GM21423 (cell line): Measurements from ENCODE around the gene NGB.

Source experiments
- ATAC-seq: cut with Tn5 transposase; IDR thresholded peaks from one replicate; pipeline ENCODE4 v1.9.1; 2021; ENCODE audit warnings: mild to moderate bottlenecking, moderate library complexity; ENCODE audit not compliant: unreplicated experiment

NGB gene

DNA sequence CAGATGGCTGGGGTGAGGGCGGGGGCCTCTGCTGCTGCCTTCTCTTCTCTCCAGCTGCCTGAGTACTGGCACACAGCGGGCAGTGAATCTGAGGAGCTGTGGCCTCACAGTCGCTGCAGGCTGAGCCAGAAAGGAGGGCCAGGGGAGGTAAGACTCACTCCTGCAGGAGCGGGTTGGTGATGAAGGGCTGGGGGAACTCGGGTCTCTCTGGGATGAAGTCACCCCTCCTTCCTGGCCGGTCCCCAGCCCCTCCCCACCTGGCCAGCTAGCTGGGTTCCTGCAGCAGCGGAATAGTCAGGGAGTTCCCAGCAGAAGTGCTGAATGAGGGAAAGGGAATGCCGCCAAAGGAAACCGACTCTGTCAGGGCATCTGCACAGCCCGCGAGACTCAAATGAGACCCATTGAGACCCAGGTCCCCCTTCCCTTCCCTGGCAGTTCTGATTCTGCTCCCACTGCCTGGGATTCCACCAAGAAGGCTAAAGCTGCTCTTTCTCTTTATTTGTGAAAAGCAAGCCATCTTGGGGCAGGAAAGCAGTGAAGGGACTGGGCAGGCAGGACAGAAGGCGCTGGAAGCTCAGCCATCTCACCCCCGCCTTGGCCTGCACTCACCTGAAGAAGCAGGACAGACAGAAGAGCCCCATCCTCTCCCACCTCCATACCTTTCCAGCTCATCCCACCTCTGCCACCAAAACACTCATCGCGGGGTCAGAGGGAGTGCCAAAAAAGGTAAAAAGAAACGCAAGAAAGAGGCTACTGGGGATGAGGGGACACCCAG, 5.3 kb downstream of the NGB start:
- ATAC-seq, result no peak

DNA sequence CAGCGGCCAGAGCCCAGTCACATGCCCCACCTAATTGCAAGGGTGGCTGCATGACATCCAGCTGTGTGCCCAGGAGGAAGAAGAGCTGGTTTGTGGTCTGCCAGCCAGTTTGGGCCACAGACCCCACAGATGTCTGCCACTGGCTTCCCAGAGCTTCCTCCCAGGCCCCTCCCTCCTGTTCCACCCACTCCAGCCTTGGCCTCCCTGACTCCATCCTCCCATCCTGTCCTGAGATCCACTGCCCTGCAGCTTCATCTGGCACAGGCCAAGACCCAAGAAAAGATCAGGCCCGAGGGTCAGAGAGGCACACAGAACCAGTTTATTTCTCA, 5.9 kb downstream of the NGB start:
- no peak for ATAC-seq

DNA sequence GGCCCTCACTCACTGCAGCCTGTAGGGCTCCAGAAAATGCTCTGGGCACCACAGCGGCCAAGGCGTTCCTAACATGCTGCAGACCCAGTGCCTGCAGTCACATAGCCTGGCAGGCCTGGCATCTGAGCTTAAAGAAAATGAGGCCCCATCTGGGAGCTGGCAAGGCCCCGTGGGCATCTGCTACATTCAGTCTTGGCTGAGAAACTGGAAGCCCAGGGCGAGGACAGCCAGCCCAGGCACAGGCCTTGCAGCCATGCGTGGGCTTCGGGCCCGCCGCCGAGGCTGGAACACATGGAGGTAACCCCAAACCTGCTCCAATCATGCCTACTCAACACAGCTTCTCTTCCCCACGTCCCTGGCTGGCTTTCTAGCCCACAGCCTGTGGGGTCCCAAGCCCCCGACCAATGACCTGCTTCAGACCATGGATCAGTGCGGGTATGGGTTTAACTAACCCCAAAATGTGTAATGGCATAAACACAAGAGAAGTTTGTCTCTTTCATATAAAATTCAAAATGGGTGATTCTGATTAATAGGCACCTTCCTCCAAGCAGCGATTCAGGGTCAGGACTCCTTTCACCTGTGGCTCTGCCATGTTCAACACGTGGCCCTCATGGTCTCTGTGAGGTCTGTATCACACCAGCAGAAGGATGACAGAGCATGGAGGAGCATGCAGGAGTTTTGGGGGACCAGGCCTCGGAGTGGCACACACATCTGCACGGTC, 6.4 kb downstream of the NGB start:
- no peak for ATAC-seq

DNA sequence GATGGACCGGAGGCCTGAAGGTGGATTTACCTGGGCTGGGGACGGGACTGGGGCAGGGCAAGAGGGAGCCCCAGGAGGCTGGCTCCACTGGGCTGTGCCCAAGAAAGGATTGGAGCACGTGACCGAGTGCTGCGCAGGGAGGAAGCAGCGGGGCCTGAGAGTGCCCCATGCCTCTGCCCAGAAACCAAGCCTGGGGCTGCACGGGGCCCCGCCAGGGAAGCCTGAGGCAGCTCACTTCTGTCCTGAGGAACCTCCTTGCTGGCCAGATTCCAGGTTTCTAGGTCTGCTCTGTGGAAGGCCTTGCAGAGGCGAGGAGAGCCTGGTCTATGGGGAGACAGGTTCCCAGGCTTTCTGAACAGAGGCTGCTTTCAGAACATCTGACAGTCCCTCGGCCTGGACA, 10.4 kb downstream of the NGB start:
- ATAC-seq, result no peak

DNA sequence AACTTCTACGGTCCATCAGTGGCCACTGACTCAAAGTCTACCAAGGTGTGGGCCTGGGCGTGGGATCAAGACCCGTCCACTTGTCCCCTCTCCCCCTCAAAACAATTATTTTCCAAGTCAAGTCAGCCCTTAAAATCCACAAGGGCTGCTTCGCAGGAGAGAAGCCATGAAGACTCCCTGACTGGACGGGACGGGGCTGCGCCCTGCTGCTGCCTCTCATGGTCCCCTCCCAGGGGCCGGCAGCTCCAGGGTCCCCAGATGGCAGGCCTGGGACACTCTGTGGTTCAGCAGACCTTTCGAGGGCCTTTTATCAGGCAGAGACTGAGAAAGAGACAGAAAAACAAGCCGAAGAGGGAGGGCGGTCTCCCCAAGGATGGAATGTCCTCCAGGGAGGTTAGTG, 10.8 kb downstream of the NGB start:
- no peak for ATAC-seq

DNA sequence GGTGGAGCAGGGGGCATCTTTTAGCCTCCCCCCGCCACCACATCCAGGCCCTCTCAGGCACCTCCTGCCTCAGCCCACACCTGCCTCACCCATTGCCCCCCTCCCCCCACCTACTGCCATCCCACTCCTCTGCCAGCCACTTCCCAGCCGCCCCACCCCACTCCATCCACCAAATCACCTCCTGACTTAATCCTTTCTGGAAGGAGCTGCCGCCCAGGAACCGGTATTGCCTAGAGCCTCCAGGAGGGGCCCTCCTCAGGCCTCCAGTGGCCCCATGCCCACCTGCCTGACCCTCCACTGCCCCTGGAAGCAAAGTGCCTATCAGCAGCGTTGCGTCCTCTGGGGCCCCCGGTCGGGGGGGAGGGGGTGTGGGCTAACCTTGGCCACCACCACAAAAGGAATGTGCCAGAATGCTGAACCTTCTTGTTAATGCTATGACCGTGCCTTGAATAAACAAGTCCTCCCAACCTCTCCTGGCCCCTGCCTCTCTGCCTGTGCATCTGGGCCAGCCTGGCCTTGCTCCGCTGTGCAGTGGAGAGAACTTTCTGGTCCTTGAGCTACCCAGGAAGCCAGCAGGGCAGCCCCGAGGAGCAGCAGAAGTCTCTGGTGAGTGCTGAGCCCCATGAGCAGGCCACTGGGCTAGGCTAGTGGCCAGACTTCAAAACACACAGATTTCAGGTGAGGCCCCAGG, 11.8 kb downstream of the NGB start:
- no peak for ATAC-seq

DNA sequence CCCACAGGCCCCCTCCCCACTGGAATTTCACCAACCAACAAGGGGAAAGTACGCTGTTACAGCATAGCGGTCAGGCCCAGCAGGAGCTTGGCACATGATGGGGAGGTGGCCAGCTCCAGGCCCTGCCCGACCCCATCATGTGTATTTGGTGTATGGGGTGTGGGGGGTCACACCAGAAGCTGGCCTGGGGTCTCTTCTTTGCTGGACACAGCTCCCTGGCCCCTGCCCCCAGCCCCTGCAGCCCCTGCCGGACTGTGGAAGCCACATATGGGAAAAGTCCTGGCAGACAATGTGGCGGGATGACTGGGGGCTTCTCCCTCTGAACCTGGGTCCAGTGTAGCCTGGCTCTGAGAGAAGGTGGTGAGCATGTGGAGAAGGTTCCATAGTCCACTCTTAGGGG, 12.4 kb downstream of the NGB start:
- ATAC-seq, result no peak

DNA sequence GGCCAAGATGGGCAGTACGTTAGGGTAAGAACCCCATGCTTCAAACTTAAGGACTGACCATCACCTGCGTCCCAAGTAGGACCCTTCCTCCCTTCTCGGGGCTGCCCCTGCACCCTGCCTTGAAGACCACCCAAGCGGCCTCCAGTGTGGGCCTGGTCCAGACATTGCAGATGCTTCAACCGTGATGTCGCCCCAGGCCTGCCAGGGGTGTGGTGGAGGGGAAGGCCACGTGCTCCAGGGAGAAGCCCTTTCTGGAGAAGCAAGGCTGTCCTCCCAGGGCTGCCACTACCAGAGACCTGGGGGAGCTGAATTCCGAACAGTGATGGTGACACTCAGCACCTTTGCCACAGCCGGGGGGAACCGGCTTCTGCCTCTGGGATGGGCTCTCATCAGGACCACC, 13.3 kb downstream of the NGB start:
- no peak for ATAC-seq

DNA sequence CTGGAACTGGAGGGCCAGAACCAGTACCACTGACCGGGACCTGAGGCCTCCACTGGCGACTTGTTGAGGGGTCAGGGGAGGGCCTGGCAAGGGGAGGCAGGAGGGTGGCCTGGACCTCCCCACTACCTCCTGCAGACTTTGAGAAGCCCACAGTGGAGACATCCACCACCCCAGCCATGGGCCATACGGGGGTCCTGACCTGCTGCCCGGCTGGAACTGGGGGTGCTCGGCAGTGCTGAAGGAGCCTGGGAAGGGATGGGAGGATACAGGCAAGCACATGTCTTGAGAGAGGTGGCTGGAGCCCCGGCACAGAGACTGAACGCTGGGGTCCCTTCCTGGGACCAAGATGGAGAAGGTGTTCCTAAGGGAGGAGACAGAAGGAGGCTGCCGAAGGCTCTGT, 14.3 kb downstream of the NGB start:
- ATAC-seq, result no peak

DNA sequence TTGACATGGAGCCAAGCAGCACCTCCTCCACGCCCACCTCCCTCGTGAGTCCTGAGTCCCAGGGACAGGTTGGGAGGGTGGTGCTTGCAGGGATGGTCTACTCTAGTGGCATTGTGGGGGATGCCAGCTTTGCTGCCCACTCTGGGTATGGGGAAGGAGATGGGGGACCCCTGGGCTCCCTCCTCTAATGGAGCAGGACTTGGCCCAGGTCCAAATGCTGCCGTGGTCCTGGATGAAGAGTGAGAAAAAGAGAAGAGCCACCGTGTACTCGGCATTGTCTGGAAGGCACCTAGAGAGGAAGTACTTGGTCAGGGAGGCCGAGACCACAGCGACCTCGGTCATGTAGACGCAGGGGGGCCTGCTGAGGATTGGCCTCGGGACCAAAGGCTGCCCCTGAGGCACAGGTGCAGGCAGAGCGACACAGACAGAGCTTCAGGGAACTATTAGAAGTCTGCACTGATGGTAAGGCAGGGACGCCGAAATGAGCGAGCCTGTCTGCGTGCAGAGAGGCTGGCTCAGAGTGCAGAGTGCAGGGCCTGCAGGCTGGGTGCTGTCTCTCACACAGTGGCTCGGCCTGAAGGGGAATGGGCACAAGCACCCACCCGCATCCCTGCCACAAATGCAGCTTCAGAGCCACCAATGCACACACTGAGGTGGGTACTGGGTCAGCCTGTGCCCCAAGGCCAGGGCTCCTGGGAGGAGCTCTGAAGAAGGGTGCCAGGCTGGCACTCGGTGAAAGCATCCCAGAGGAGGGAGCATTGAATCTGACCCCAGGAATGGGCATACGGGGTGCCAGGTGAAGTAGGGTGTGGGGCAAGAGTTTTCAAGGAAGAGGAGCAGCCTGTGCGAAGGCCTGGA, 17.4 kb downstream of the NGB start:
- ATAC-seq, result no peak

DNA sequence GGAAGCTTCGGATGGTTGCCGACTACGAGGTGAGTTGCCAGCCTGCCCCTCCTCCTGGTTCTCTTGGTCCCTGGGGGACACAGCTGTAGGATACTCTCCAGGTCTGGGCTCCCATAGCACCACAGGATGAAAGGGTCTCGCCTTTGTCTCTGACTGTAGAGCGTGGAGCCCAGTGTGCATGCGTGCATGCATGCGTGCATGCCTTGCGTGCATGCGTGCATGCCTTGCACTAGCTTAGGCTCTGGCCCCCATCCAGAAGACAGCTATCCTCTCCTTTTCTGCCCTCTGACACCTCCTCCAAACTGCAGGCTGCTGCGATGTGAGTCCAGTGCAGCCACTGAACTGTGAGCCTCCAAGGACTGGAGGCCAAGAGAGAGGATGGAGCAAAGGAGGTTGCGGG, 19.1 kb downstream of the NGB start:
- no peak for ATAC-seq

DNA sequence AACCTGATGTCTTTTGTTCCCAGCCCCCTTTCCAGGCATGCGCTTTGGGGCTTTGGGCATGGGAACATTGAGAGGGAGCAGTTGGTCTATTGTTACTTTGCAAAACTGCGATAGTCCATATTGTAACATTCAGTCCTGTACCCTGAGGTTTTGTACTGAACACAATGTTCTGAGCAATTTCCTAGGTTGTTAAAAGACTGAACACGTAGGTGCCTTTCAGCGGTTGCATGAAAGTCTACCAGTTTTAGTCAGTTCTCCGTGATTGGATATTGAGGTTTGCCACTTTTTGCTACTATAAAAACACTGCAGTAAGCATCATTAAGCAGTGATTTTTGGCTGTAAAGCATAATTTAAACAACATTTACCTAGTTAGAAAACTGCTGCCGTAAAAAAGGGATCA, 20.1 kb downstream of the NGB start:
- no peak for ATAC-seq

DNA sequence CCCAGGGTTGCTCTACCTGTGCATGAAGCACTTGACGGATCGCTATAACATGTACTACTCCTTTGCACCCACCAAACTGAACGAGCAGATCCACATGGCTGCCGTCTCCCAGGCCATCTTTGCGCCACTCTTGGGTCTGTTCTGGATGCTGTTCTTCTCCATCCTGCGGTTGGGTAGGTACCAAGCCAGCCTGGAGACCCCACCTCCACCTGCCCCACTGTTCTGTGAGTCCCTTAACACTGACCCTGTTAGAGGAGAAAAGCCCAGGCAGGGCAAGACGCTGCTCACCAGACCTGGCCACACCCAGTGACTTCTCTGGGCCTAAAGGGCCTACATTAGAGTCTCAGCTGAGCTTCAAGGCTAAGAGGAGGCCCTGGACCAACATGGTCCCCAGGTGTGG, 21.7 kb downstream of the NGB start:
- ATAC-seq, result no peak

DNA sequence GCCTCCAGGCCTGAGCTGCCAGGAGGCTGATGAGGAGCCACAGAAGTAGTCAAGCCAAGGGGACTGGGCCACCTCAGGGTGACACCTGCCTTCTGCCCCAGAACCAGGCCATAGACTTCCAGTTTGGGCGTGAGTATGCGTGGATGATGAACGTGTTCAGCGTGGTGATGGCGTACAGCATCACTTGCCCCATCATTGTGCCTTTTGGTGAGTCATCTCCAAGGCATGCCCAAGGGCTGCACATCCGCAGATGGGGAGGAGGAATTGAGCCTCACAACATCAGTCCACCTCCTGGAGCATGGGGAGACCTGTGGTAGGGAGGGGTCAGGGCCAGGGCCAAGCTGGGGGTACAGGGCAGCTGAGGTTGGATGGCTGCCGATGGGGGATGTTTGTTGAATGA, 22.3 kb downstream of the NGB start:
- no peak for ATAC-seq

DNA sequence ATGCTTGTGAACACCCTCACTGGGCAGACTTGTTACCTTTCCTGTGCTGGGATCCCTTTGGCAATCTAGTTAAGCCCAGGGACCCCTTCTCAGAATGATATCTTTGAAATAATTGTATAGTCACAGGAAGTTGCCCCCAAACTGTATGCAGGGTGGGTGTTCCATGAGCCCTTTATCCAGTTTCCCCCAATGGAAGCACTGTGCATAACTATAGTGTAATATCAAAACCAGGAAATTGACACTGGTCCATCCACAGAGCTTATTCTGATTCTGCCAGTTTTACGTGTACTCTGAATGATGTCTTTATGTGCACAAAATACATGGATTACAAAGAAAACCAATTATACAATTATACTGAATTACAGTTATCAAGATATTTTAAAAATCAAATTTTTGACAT, 24.2 kb downstream of the NGB start:
- ATAC-seq, result no peak

DNA sequence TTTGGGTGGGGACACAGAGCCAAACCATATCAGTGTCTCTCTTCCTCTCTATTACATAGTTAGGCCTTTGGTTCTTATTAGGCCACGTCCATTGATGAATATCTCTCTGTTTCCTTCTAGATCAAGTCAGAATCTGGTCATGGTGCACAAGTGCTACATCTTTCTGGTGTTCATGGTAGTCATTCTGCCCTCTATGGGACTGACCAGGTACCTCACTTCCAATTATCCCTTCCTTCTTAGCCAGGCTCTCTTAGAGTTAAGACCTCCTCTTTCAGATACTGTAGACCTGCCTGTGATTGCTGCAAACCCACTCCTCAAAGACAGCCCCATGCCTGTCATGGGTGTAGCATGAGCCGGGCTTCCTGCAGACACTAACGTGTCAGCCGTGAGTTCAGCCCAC, 25.2 kb downstream of the NGB start:
- ATAC-seq, result no peak

DNA sequence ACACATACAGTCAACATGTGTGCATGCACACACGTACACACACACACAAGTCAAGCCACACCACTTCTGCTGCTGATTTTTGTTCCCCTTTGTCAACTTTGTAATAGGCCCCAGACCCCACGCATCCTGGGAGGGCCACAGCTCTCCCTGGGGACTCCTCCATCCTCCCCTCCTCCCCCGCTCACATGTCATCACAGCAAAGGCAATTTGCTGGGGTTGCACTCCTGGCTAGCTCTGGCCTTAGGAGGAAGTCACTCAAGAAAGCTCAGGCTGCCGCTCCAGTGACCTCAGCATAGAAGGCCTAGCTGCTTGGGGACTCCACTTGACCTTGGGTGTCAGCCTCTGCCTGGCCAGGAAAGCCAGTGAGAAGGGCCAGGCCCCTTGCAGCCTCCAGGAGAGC, 27.2 kb downstream of the NGB start:
- ATAC-seq, result no peak

DNA sequence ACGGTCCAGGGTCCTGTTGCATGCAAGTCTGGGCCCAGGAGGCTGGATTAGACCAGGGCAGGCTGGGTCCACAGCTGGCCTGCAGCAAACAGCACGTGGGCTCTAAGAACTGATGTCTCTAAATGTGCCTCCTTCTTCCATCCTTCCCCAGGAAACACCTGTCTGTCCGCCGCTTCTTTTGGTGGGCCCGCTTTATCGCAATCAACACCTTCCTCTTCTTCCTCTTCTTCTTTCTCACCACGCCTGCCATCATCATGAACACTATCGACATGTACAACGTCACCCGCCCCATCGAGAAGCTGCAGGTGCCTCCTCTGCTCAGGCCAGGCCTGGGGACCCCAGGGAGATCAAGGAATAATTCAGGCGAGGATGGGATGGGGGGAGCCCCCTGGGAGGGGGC, 28.3 kb downstream of the NGB start:
- ATAC-seq, result no peak

DNA sequence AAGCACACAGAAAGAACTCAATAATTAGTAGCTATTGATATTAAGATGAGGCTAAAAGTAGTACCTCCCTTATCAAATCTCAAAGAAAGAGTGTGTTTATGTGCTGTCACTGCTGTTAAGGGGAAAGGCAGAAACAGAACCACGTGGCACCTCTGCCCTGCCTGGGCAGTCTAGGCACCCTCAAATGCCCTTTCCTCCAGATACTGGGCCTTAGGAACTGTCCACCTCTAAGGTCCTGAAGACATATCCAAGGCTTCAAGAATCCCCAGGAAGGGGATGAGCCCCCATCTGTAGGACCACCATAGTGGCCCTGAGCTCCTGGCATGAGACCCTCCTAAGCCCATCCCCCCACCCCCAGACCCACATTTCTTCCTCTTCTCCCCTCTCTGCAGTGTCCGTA, 29.1 kb downstream of the NGB start:
- ATAC-seq, result no peak

DNA sequence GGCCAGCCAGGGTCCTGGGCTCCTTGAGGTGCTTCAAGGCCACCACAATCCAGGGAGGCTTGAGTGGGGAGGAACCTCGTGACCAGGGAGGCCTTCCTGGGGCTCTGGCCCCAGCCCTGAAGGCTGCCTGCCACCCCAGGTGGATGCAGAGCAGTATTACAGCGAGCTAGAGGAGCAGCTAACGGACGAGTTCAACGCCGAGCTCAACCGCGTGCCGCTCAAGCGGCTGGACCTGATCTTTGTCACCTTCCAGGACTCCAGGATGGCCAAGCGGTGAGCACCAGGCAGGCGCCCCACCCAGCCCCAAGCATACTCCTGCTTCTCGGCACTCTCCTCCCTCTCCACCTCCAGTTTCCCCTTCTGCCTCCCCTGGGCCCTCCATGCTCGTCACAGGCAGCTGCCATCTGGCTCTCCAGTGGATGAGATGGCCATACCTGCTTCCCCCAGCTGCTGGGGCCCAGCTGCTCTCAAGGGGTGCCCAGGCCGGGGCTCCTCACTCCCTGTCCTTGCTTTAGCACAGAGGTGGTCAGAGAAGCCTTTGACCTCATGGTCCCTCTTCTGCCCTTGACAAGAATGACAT, 30.6 kb downstream of the NGB start:
- ATAC-seq, result no peak

DNA sequence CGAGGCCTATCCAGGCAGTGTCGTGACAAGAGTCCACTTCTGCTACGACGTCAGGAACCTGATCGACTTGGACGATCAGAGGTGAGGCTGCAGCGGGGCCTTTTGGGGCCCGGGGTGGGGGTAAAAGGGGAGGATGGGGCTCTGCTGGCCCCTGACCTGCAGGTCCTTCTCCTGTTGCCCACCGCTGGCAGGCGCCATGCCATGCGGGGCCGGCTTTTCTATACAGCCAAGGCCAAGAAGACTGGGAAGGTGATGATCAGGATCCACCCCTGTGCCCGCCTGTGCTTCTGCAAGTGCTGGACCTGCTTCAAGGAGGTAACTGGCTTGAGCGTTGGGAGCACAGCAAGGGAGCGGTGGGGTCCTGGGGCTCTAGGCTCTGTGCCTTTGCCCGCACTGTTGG, 31.6 kb downstream of the NGB start:
- no peak for ATAC-seq
